Suprapubic skin (tissue), 4 donors: ENCODE data around the gene UBE2E2.

Experiments used
- EP300 ChIP-seq: sonication (generic); formaldehyde crosslinking; IDR thresholded peaks from one replicate; pipeline ENCODE4 v1.6.1; 2017; ENCODE audit warnings: antibody characterized with exemption
- POLR2AphosphoS5 ChIP-seq, 3 donors: sonication (generic); formaldehyde crosslinking; IDR thresholded peaks; one replicate each; pipeline ENCODE4 v1.6.1; 2017; ENCODE audit warnings: antibody characterized with exemption in 3 of 3
- TF ChIP-seq, protein P1 (sequence below), 2 donors: fragments of 200-600 bp in 1 of 2; fragments of 450-650 bp in 1 of 2; sonication (generic) in 1 of 2; IDR thresholded peaks; one replicate each; pipeline ENCODE4 v1.5.1; 2016 to 2019; ENCODE audit warnings: antibody characterized with exemption in 2 of 2, mild to moderate bottlenecking in 1 of 2, moderate library complexity in 1 of 2

- TF ChIP-seq EP300 (no peak), POLR2AphosphoS5 (IDR thresholded peaks at IDR 0.05) (no peak)
- TF ChIP-seq, protein P1, sequence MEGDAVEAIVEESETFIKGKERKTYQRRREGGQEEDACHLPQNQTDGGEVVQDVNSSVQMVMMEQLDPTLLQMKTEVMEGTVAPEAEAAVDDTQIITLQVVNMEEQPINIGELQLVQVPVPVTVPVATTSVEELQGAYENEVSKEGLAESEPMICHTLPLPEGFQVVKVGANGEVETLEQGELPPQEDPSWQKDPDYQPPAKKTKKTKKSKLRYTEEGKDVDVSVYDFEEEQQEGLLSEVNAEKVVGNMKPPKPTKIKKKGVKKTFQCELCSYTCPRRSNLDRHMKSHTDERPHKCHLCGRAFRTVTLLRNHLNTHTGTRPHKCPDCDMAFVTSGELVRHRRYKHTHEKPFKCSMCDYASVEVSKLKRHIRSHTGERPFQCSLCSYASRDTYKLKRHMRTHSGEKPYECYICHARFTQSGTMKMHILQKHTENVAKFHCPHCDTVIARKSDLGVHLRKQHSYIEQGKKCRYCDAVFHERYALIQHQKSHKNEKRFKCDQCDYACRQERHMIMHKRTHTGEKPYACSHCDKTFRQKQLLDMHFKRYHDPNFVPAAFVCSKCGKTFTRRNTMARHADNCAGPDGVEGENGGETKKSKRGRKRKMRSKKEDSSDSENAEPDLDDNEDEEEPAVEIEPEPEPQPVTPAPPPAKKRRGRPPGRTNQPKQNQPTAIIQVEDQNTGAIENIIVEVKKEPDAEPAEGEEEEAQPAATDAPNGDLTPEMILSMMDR (IDR thresholded peaks at IDR 0.05): no peak
Measured at GRCh38 chr3:23438657-23439056, 235.5 kb downstream of the UBE2E2 start.
